ENCODE data around the gene EHF.

DNA sequence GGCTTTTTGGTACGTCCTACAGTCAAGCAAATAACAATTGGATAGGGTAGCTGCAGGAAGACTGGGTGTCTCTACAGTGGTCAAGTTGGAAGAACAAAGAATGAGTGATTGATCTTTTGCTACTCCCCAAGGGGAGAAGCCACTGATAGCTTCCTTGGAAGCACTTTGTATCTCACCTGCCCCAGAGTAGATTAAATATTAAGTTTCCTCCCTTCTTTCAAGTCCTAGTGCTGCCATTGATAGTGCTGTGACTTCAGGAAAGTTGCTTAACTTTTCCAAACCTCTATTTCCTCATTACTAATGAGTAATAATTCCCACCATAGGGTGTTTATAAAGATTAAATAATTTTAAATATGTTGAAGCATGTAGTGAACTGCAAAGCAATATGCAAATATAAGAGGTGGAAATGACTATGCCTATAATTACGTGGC, 35.6 kb upstream of the EHF start:
- TF ChIP-seq, protein P1, sequence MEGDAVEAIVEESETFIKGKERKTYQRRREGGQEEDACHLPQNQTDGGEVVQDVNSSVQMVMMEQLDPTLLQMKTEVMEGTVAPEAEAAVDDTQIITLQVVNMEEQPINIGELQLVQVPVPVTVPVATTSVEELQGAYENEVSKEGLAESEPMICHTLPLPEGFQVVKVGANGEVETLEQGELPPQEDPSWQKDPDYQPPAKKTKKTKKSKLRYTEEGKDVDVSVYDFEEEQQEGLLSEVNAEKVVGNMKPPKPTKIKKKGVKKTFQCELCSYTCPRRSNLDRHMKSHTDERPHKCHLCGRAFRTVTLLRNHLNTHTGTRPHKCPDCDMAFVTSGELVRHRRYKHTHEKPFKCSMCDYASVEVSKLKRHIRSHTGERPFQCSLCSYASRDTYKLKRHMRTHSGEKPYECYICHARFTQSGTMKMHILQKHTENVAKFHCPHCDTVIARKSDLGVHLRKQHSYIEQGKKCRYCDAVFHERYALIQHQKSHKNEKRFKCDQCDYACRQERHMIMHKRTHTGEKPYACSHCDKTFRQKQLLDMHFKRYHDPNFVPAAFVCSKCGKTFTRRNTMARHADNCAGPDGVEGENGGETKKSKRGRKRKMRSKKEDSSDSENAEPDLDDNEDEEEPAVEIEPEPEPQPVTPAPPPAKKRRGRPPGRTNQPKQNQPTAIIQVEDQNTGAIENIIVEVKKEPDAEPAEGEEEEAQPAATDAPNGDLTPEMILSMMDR (IDR thresholded peaks at IDR 0.05) = no peak
- TF ChIP-seq POLR2A (IDR thresholded peaks at IDR 0.05) = no peak
